GM18858 (cell line): ENCODE data around the gene SLC35A2.

Experiments used
- ATAC-seq: cut with Tn5 transposase; IDR thresholded peaks from one replicate; pipeline ENCODE4 v1.9.1; 2021; ENCODE audit not compliant: unreplicated experiment

The SLC35A2 gene

GRCh38 chrX:48927736-48928382, 16.4 kb upstream of the SLC35A2 start:
- ATAC-seq: no peak

GRCh38 chrX:48927123-48927522, 15.7 kb upstream of the SLC35A2 start:
- no peak for ATAC-seq

GRCh38 chrX:48924270-48924669, 12.8 kb upstream of the SLC35A2 start:
- ATAC-seq: no peak

GRCh38 chrX:48923771-48924170, 12.3 kb upstream of the SLC35A2 start:
- ATAC-seq: no peak

GRCh38 chrX:48920718-48921104, 9.3 kb upstream of the SLC35A2 start:
- no peak for ATAC-seq

- no peak for ATAC-seq
Measured at GRCh38 chrX:48919947-48920717, 8.7 kb upstream of the SLC35A2 start.

- no peak for ATAC-seq
Measured at GRCh38 chrX:48919360-48919841, 8.0 kb upstream of the SLC35A2 start.

GRCh38 chrX:48918643-48919340, 7.3 kb upstream of the SLC35A2 start, which contains the start of gene PIM2:
PIM2 (minus strand) TSS chrX:48919024; CDS start chrX:48918834, 190 bp downstream.
- ATAC-seq: peak; percentile 54

- ATAC-seq: no peak
Measured at GRCh38 chrX:48918301-48918642, 6.8 kb upstream of the SLC35A2 start.

- ATAC-seq: no peak
Measured at GRCh38 chrX:48917139-48918001, 5.9 kb upstream of the SLC35A2 start.

- ATAC-seq: no peak
Measured at GRCh38 chrX:48914593-48915493, 3.4 kb upstream of the SLC35A2 start.

- no peak for ATAC-seq
Measured at GRCh38 chrX:48913605-48914366, 2.3 kb upstream of the SLC35A2 start.

- no peak for ATAC-seq
Measured at GRCh38 chrX:48910926-48911411, 477 bp downstream of the SLC35A2 start.

- ATAC-seq: no peak
Measured at GRCh38 chrX:48909703-48910294, 1.6 kb downstream of the SLC35A2 start.

- ATAC-seq: no peak
Measured at GRCh38 chrX:48908600-48908999, 2.8 kb downstream of the SLC35A2 start.

- ATAC-seq: no peak
Measured at GRCh38 chrX:48905090-48905790, 6.2 kb downstream of the SLC35A2 start.

GRCh38 chrX:48904626-48905025, 6.8 kb downstream of the SLC35A2 start:
- ATAC-seq: no peak

GRCh38 chrX:48904180-48904579, 7.3 kb downstream of the SLC35A2 start:
- ATAC-seq: no peak
